ENCODE measurements around the gene TUT1.

DNA sequence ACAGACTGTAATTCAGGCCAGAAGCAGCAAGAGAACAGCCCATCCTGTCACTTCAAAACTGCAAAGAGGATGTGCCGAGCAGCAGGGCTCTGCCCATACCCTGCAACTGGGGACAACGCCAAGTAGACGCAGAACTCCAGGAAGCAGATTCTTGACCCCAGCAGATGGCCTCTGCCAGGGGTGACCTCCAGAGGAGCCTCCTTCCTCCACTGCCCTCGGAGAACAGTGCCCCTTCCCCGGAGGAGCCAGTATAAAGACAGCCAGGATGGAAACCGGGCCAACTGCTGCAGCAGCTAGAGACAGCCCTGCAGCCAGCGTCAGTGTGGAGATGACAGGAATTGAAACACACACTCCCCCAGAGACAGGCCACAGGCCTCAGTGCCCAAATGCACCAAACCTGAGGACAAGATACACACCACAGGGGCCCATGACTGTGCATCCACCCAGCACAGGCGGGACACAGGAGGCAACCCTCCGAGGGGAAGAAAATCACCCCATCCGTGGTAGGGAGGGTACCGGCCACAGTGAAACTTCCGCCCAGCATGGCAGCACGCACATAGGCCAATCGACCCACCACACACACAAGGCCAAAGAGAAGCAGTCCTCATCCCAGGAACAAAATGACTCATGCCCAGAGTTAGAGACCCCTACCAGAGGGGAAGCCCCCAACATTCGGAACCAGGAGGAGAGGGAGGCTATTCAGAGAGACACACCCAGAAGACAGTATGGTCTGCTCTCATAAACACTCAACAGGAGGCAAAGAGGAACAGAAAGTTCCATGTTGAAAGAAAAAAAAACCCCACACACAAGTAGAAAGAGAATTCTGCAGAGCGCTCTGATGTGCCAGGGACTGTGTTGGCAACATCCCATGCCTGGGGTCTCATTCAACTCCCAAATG, 50.3 kb downstream of the TUT1 start:
- TF ChIP-seq FOXP2 (optimal IDR thresholded peaks at IDR 0.05; ENCODE audit: control extremely low read depth, extremely low read length, insufficient read depth), result no peak
- no peak for TF ChIP-seq EZH2 (IDR thresholded peaks at IDR 0.05)
- no peak for TF ChIP-seq POLR2AphosphoS5 (IDR thresholded peaks at IDR 0.05; ENCODE audit: borderline replicate concordance, low read depth, low read length)
